ENCODE data around the gene MASP1. TPM values are rescaled to one million over a fixed set of nuclear protein-coding genes. Genes with fewer than 3 reads are reported as not detected.

Gene MASP1
- polyA plus RNA-seq, 1 donor from 2014 or later, result 0.19 TPM

- Histone ChIP-seq H3K9me3 (ENCODE audit: low read length) (no peaks in the 10 kb centered on the region), H3K9ac (ENCODE audit: low read length) (no peak overlapping the region), H3K36me3 (ENCODE audit: insufficient read depth, low read length) (no peaks in the 10 kb centered on the region), H3K27me3 (ENCODE audit: insufficient read depth, low read depth, low read length) (no peaks in the 10 kb centered on the region), H3K79me2 (replicated peaks; ENCODE audit: insufficient read depth, low read length) (no peaks in the 10 kb centered on the region), H3F3A (ENCODE audit: insufficient read depth, low read length, poor library complexity, severe bottlenecking) (no peaks in the 10 kb centered on the region), H3K4me2 (ENCODE audit: low read length) (no peak overlapping the region), H3K9me2 (ENCODE audit: insufficient read depth, low read length) (no peaks in the 10 kb centered on the region), H2AFZ (ENCODE audit: low read depth, low read length) (no peak overlapping the region), H3K4me3 (ENCODE audit: low read length) (no peak overlapping the region), H4K20me1 (ENCODE audit: insufficient read depth) (no peaks in the 10 kb centered on the region), H3K27ac (ENCODE audit: low read length) (no peak overlapping the region)
- TF ChIP-seq REST (IDR thresholded peaks at IDR 0.05; ENCODE audit: borderline replicate concordance) (no peak), CTCF (IDR thresholded peaks at IDR 0.05; ENCODE audit: poor library complexity, severe bottlenecking) (no peak), MXI1 (conservative IDR thresholded peaks at IDR 0.05; ENCODE audit: poor library complexity, severe bottlenecking) (no peak), SMC3 (conservative IDR thresholded peaks at IDR 0.05; ENCODE audit: poor library complexity) (no peak), RAD21 (conservative IDR thresholded peaks at IDR 0.05) (no peak), EP300 (conservative IDR thresholded peaks at IDR 0.05; ENCODE audit: poor library complexity, severe bottlenecking) (no peak), EZH2 (IDR thresholded peaks at IDR 0.05; ENCODE audit: borderline replicate concordance, insufficient read depth, low read length, poor library complexity, severe bottlenecking) (no peak), TAF1 (IDR thresholded peaks at IDR 0.05; ENCODE audit: low read depth) (no peak)
Measured at GRCh38 chr3:187288131-187288854, 3.2 kb downstream of the MASP1 start.

- Histone ChIP-seq H3K27ac (ENCODE audit: low read length) (no peak overlapping the region), H3K4me2 (ENCODE audit: low read length) (no peak overlapping the region), H3F3A (ENCODE audit: insufficient read depth, low read length, poor library complexity, severe bottlenecking) (no peaks in the 10 kb centered on the region), H3K9me3 (ENCODE audit: low read length) (no peaks in the 10 kb centered on the region), H2AFZ (ENCODE audit: low read depth, low read length) (no peak overlapping the region), H3K27me3 (ENCODE audit: insufficient read depth, low read depth, low read length) (no peaks in the 10 kb centered on the region), H3K9me2 (ENCODE audit: insufficient read depth, low read length) (no peaks in the 10 kb centered on the region), H3K9ac (ENCODE audit: low read length) (no peak overlapping the region), H4K20me1 (ENCODE audit: insufficient read depth) (no peaks in the 10 kb centered on the region), H3K79me2 (replicated peaks; ENCODE audit: insufficient read depth, low read length) (no peaks in the 10 kb centered on the region), H3K4me3 (ENCODE audit: low read length) (no peak overlapping the region), H3K36me3 (ENCODE audit: insufficient read depth, low read length) (no peaks in the 10 kb centered on the region)
- TF ChIP-seq CTCF (IDR thresholded peaks at IDR 0.05; ENCODE audit: poor library complexity, severe bottlenecking) (no peak), RAD21 (conservative IDR thresholded peaks at IDR 0.05) (no peak), POLR2AphosphoS5 (IDR thresholded peaks at IDR 0.05) (no peak), SMC3 (conservative IDR thresholded peaks at IDR 0.05; ENCODE audit: poor library complexity) (no peak), EZH2 (IDR thresholded peaks at IDR 0.05; ENCODE audit: borderline replicate concordance, insufficient read depth, low read length, poor library complexity, severe bottlenecking) (no peak), REST (IDR thresholded peaks at IDR 0.05; ENCODE audit: borderline replicate concordance) (no peak), TAF1 (IDR thresholded peaks at IDR 0.05; ENCODE audit: low read depth) (no peak), MXI1 (conservative IDR thresholded peaks at IDR 0.05; ENCODE audit: poor library complexity, severe bottlenecking) (no peak)
Measured at GRCh38 chr3:187287256-187287655, 4.3 kb downstream of the MASP1 start.

Data from neural cell (in vitro differentiated cells).